ENCODE data around the gene GPX1. TPM values are rescaled to one million over a fixed set of nuclear protein-coding genes. Genes with fewer than 3 reads are reported as not detected.

Gene GPX1
- 181 and 215 TPM in 2 replicates for total RNA-seq

GRCh38 chr3:49358217-49358883 lies at the start of gene GPX1:
Gene GPX1, minus strand, starts transcription at chr3:49358353. Its CDS starts 75 bp downstream, at chr3:49358278.

GRCh38 chr3:49339941-49340800 lies 18.0 kb downstream of the GPX1 start, which contains the start of gene USP4:
Gene USP4, minus strand, starts transcription at chr3:49340053. Its CDS starts 29 bp downstream, at chr3:49340024.

Other genes with a start within 250 kb of the GPX1 start
- gene USP19, start 237.5 kb downstream of the GPX1 start, total RNA-seq: 30.4 and 34.6 TPM in 2 replicates
- 276 and 322 TPM in 2 replicates for gene LAMB2, start 225.3 kb downstream of the GPX1 start, total RNA-seq
- 16.6 and 24.1 TPM in 2 replicates for gene CCDC71, start 192.0 kb downstream of the GPX1 start, total RNA-seq
- 15.7 and 17.2 TPM in 2 replicates for gene KLHDC8B, start 186.8 kb downstream of the GPX1 start, total RNA-seq
- 2.4 and 2.5 TPM in 2 replicates for gene C3orf62, start 81.1 kb downstream of the GPX1 start, total RNA-seq
- 24.8 and 25.7 TPM in 2 replicates for gene USP4, start 18.3 kb downstream of the GPX1 start, total RNA-seq
- gene RHOA, start 53.6 kb upstream of the GPX1 start, total RNA-seq: 891 and 926 TPM in 2 replicates
- gene TCTA, start 54.1 kb upstream of the GPX1 start, total RNA-seq: 36.1 and 37.2 TPM in 2 replicates
- 0.22 and 0.78 TPM in 2 replicates for gene AMT, start 64.1 kb upstream of the GPX1 start, total RNA-seq
- gene NICN1, start 71.0 kb upstream of the GPX1 start, total RNA-seq: 4.6 and 6.5 TPM in 2 replicates
- gene DAG1, start 111.9 kb upstream of the GPX1 start, total RNA-seq: 58.7 and 64.2 TPM in 2 replicates
- 0.22 and 0.26 TPM in 2 replicates for gene BSN, start 196.1 kb upstream of the GPX1 start, total RNA-seq